HEK293 (cell line): ENCODE results near the gene FGD1.
A peak's percentile ranks its signal among the peaks of the same experiment; 100 is the strongest.

Experiments
- CTCF ChIA-PET: fragments of 350-600 bp; formaldehyde crosslinking; extraction: SDS; loops from one replicate; lab custom pipeline; 2021; ENCODE audit warnings: antibody characterized with exemption; lab: Yijun Ruan, JAX
- POLR2A ChIA-PET: fragments of 300-600 bp; formaldehyde crosslinking; extraction: SDS; loops from one replicate; lab custom pipeline; 2020; ENCODE audit warnings: antibody characterized with exemption, inconsistent platforms; lab: Yijun Ruan, JAX
- H3K27ac ChIP-seq: fragments of 200-500 bp; sonication (Bioruptor generic); 2 replicates; pipeline ENCODE4 v1.5.1; 2014; ENCODE audit warnings: low read depth, low read length, control low read depth, inconsistent platforms; ENCODE audit errors: extremely low read depth
- H3K36me3 ChIP-seq, 2 experiments: fragments of 200-500 bp in 1 of 2; sonication (Bioruptor generic) in 1 of 2; 1 replicate in 1 of 2; 2 replicates in 1 of 2; pipeline ENCODE4 v1.5.1; 2014 to 2017; ENCODE audit warnings: inconsistent platforms in 2 of 2, low read length in 2 of 2; ENCODE audit not compliant: control insufficient read depth in 2 of 2, insufficient read depth in 1 of 2
- H3K4me1 ChIP-seq: fragments of 200-500 bp; sonication (Bioruptor generic); 2 replicates; pipeline ENCODE4 v1.5.1; 2014; ENCODE audit warnings: mild to moderate bottlenecking, low read length, inconsistent platforms; ENCODE audit not compliant: control insufficient read depth, insufficient read depth
- H3K4me3 ChIP-seq: 2 replicates; pipeline ENCODE4 v1.5.1; 2011; ENCODE audit warnings: low read depth, mild to moderate bottlenecking, control low read depth, low read length, moderate library complexity
- H3K9me3 ChIP-seq: fragments of 200-500 bp; sonication (Bioruptor generic); 2 replicates; pipeline ENCODE4 v1.5.1; 2014; ENCODE audit warnings: low read depth, low read length, inconsistent platforms; ENCODE audit not compliant: control insufficient read depth, insufficient read depth
- KLF9 ChIP-seq: fragments of 450-650 bp; formaldehyde crosslinking; IDR thresholded peaks from 2 replicates; pipeline ENCODE4 v1.5.1; 2016; ENCODE audit warnings: missing biosample characterization, missing genetic modification characterization, low read depth
- PRDM1 ChIP-seq: fragments of 450-650 bp; formaldehyde crosslinking; IDR thresholded peaks from 2 replicates; pipeline ENCODE4; 2016; ENCODE audit warnings: missing biosample characterization, missing genetic modification characterization
- SP2 ChIP-seq: fragments of 450-650 bp; formaldehyde crosslinking; IDR thresholded peaks from 2 replicates; pipeline ENCODE4 v1.5.1; 2016; ENCODE audit warnings: missing biosample characterization, missing genetic modification characterization
- SP3 ChIP-seq: fragments of 450-650 bp; formaldehyde crosslinking; IDR thresholded peaks from 2 replicates; pipeline ENCODE4 v1.5.1; 2016; ENCODE audit warnings: missing biosample characterization, missing genetic modification characterization
- TRIM28 ChIP-seq: IDR thresholded peaks from 2 replicates; pipeline ENCODE4 v1.6.1; 2011; ENCODE audit warnings: low read length, control low read depth, borderline replicate concordance
- ZBTB20 ChIP-seq: fragments of 450-650 bp; formaldehyde crosslinking; IDR thresholded peaks from 2 replicates; pipeline ENCODE4 v1.5.1; 2016; ENCODE audit warnings: missing biosample characterization, missing genetic modification characterization
- ZFHX2 ChIP-seq: fragments of 450-650 bp; formaldehyde crosslinking; conservative IDR thresholded peaks from 2 replicates; pipeline ENCODE4 v1.5.1; 2016; ENCODE audit warnings: missing biosample characterization, missing genetic modification characterization
- ZNF16 ChIP-seq: fragments of 450-650 bp; formaldehyde crosslinking; IDR thresholded peaks from 2 replicates; pipeline ENCODE4 v1.5.1; 2016; ENCODE audit warnings: low read depth, missing biosample characterization, missing genetic modification characterization
- ZNF211 ChIP-seq: fragments of 450-650 bp; formaldehyde crosslinking; IDR thresholded peaks from 2 replicates; pipeline ENCODE4 v1.5.1; 2016; ENCODE audit warnings: low read depth, missing biosample characterization, missing genetic modification characterization
- ZNF341 ChIP-seq: fragments of 450-650 bp; formaldehyde crosslinking; IDR thresholded peaks from 2 replicates; pipeline ENCODE4; 2016; ENCODE audit warnings: low read depth, missing biosample characterization, missing genetic modification characterization
- ZNF600 ChIP-seq: fragments of 450-650 bp; formaldehyde crosslinking; IDR thresholded peaks from 2 replicates; pipeline ENCODE4 v1.5.1; 2016; ENCODE audit warnings: missing biosample characterization, missing genetic modification characterization
- ZNF664 ChIP-seq: fragments of 450-650 bp; formaldehyde crosslinking; IDR thresholded peaks from 2 replicates; pipeline ENCODE4 v1.5.1; 2016; ENCODE audit warnings: missing biosample characterization, missing genetic modification characterization
- ZNF701 ChIP-seq: fragments of 450-650 bp; formaldehyde crosslinking; IDR thresholded peaks from 2 replicates; pipeline ENCODE4 v1.5.1; 2016; ENCODE audit warnings: missing biosample characterization, missing genetic modification characterization
- ZNF76 ChIP-seq: fragments of 450-650 bp; formaldehyde crosslinking; IDR thresholded peaks from 2 replicates; pipeline ENCODE4; 2016; ENCODE audit warnings: low read depth, missing biosample characterization, missing genetic modification characterization, borderline replicate concordance
- ZSCAN30 ChIP-seq: fragments of 450-650 bp; IDR thresholded peaks from 2 replicates; pipeline ENCODE4 v1.5.1; 2018; ENCODE audit warnings: missing biosample characterization, mild to moderate bottlenecking, missing genetic modification characterization, moderate library complexity
- ZXDB ChIP-seq: fragments of 450-650 bp; formaldehyde crosslinking; IDR thresholded peaks from 2 replicates; pipeline ENCODE4 v1.5.1; 2016; ENCODE audit warnings: missing biosample characterization, missing genetic modification characterization
- TF ChIP-seq, protein P1 (sequence below): fragments of 450-650 bp; formaldehyde crosslinking; IDR thresholded peaks from 2 replicates; pipeline ENCODE4 v1.5.1; 2016; ENCODE audit warnings: missing biosample characterization, missing genetic modification characterization
- TF ChIP-seq, protein P2 (sequence below): fragments of 450-650 bp; formaldehyde crosslinking; optimal IDR thresholded peaks from 2 replicates; pipeline ENCODE3; 2016; ENCODE audit warnings: missing biosample characterization, mild to moderate bottlenecking, missing genetic modification characterization
- TF ChIP-seq, protein P3 (sequence below): fragments of 450-650 bp; formaldehyde crosslinking; IDR thresholded peaks from 2 replicates; pipeline ENCODE4 v1.5.1; 2017; ENCODE audit warnings: missing biosample characterization, missing genetic modification characterization
- TF ChIP-seq, protein P4 (sequence below): fragments of 450-650 bp; formaldehyde crosslinking; IDR thresholded peaks from 2 replicates; pipeline ENCODE4 v1.5.1; 2016; ENCODE audit warnings: missing biosample characterization, missing genetic modification characterization
- TF ChIP-seq, protein P5 (sequence below): fragments of 450-650 bp; formaldehyde crosslinking; IDR thresholded peaks from 2 replicates; pipeline ENCODE4 v1.5.1; 2017; ENCODE audit warnings: missing biosample characterization, missing genetic modification characterization
- TF ChIP-seq, protein P6 (sequence below): fragments of 450-650 bp; formaldehyde crosslinking; IDR thresholded peaks from 2 replicates; pipeline ENCODE4 v1.5.1; 2016; ENCODE audit warnings: missing biosample characterization, missing genetic modification characterization
- TF ChIP-seq, protein P7 (sequence below): fragments of 450-650 bp; formaldehyde crosslinking; IDR thresholded peaks from 2 replicates; pipeline ENCODE4 v1.5.1; 2017; ENCODE audit warnings: missing biosample characterization, missing genetic modification characterization

FGD1 gene

DNA sequence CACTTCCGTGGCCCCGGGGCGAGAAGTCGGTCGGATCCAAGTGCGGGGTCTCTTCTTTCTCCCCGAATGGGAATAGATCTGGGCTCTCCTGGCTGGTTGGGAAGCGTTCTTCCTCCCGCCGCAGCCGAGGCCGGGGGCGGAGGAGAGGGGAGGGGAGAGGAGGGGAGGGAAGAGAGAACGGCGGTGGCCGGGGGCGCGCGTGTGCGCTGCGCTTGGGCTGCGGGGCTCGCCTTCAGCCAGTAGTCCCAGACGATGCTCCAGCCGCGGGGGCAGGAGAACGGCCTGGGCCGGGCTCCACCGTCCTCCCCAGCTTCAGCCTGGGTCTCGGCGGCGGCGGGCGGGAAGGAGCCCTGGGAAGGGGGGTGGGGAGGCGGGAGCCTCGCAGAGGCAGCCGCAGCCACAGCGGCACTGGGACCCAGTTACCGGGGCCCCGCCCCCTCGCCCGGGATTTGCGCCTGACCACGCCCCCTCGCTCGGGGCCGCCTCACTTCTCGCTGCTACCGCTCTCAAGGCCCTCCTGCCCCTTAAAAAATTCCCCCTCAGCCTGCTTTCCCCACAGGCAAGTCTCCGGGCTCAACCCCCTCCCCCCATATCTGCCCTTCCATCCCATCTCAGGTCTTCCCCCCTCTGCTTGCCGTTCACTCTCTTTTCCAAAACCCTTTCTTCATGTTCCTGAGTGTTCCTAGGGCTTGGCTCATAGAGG is at the start of gene FGD1:
FGD1 (minus strand) TSS at position 421 of the 703 bp plus-strand sequence. CDS start 802 bp downstream, outside the sequence.
- Histone ChIP-seq H3K4me1 (peaks cover 5% of the 10 kb centered on the region), H3K4me3 (peak within 1 kb of the TSS; percentile 63), H3K27ac (peak within 1 kb of the TSS; percentile 62; the same call in 1 of the 2 replicates), H3K9me3 (no peaks in the 10 kb centered on the region), H3K36me3 (peaks cover 0 to 6% of the 10 kb centered on the region in 2 experiments; a peak in 2 of 3 replicates)
- POLR2A ChIA-PET: no interaction called here
- CTCF ChIA-PET: no interaction called here
- TF ChIP-seq, protein P1, sequence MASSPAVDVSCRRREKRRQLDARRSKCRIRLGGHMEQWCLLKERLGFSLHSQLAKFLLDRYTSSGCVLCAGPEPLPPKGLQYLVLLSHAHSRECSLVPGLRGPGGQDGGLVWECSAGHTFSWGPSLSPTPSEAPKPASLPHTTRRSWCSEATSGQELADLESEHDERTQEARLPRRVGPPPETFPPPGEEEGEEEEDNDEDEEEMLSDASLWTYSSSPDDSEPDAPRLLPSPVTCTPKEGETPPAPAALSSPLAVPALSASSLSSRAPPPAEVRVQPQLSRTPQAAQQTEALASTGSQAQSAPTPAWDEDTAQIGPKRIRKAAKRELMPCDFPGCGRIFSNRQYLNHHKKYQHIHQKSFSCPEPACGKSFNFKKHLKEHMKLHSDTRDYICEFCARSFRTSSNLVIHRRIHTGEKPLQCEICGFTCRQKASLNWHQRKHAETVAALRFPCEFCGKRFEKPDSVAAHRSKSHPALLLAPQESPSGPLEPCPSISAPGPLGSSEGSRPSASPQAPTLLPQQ: 0 out of 2 replicates have a peak, but pooled peaks have one; percentile 14
- peak; percentile 54 for TF ChIP-seq ZFHX2 (tag by site-specific recombination)
- peak; percentile 20; the same call in 1 of the 2 replicates for TF ChIP-seq ZXDB (tag by site-specific recombination)
- no peak for TF ChIP-seq ZNF664
- no peak for TF ChIP-seq TRIM28
- TF ChIP-seq SP2 (tag by site-specific recombination): peak; percentile 65
- TF ChIP-seq ZNF76 (tag by site-specific recombination): peak; percentile 48; the same call in 1 of the 2 replicates
- TF ChIP-seq, protein P2, sequence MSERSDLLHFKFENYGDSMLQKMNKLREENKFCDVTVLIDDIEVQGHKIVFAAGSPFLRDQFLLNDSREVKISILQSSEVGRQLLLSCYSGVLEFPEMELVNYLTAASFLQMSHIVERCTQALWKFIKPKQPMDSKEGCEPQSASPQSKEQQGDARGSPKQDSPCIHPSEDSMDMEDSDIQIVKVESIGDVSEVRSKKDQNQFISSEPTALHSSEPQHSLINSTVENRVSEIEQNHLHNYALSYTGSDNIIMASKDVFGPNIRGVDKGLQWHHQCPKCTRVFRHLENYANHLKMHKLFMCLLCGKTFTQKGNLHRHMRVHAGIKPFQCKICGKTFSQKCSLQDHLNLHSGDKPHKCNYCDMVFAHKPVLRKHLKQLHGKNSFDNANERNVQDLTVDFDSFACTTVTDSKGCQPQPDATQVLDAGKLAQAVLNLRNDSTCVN (tag by site-specific recombination): peak; percentile 70
- TF ChIP-seq, protein P3, sequence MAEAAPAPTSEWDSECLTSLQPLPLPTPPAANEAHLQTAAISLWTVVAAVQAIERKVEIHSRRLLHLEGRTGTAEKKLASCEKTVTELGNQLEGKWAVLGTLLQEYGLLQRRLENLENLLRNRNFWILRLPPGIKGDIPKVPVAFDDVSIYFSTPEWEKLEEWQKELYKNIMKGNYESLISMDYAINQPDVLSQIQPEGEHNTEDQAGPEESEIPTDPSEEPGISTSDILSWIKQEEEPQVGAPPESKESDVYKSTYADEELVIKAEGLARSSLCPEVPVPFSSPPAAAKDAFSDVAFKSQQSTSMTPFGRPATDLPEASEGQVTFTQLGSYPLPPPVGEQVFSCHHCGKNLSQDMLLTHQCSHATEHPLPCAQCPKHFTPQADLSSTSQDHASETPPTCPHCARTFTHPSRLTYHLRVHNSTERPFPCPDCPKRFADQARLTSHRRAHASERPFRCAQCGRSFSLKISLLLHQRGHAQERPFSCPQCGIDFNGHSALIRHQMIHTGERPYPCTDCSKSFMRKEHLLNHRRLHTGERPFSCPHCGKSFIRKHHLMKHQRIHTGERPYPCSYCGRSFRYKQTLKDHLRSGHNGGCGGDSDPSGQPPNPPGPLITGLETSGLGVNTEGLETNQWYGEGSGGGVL (tag by site-specific recombination): peak; percentile 87
- peak; percentile 94 for TF ChIP-seq KLF9 (tag by site-specific recombination)
- TF ChIP-seq PRDM1 (tag by site-specific recombination): 0 out of 2 replicates have a peak, but pooled peaks have one; percentile 8
- TF ChIP-seq, protein P4, sequence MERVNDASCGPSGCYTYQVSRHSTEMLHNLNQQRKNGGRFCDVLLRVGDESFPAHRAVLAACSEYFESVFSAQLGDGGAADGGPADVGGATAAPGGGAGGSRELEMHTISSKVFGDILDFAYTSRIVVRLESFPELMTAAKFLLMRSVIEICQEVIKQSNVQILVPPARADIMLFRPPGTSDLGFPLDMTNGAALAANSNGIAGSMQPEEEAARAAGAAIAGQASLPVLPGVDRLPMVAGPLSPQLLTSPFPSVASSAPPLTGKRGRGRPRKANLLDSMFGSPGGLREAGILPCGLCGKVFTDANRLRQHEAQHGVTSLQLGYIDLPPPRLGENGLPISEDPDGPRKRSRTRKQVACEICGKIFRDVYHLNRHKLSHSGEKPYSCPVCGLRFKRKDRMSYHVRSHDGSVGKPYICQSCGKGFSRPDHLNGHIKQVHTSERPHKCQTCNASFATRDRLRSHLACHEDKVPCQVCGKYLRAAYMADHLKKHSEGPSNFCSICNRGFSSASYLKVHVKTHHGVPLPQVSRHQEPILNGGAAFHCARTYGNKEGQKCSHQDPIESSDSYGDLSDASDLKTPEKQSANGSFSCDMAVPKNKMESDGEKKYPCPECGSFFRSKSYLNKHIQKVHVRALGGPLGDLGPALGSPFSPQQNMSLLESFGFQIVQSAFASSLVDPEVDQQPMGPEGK: peak; percentile 63
- no peak for TF ChIP-seq ZNF701
- TF ChIP-seq ZBTB20 (tag by site-specific recombination): peak; percentile 74
- TF ChIP-seq, protein P5, sequence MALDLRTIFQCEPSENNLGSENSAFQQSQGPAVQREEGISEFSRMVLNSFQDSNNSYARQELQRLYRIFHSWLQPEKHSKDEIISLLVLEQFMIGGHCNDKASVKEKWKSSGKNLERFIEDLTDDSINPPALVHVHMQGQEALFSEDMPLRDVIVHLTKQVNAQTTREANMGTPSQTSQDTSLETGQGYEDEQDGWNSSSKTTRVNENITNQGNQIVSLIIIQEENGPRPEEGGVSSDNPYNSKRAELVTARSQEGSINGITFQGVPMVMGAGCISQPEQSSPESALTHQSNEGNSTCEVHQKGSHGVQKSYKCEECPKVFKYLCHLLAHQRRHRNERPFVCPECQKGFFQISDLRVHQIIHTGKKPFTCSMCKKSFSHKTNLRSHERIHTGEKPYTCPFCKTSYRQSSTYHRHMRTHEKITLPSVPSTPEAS (tag by site-specific recombination): no peak
- no peak for TF ChIP-seq ZNF16 (tag by site-specific recombination)
- 0 out of 2 replicates have a peak, but pooled peaks have one; percentile 15 for TF ChIP-seq ZNF600 (tag by site-specific recombination)
- peak; percentile 59 for TF ChIP-seq SP3 (tag by site-specific recombination)
- TF ChIP-seq ZSCAN30 (tag by site-specific recombination): no peak
- TF ChIP-seq ZNF341 (tag by site-specific recombination): peak; percentile 98
- no peak for TF ChIP-seq ZNF211 (tag by site-specific recombination)
- TF ChIP-seq, protein P6, sequence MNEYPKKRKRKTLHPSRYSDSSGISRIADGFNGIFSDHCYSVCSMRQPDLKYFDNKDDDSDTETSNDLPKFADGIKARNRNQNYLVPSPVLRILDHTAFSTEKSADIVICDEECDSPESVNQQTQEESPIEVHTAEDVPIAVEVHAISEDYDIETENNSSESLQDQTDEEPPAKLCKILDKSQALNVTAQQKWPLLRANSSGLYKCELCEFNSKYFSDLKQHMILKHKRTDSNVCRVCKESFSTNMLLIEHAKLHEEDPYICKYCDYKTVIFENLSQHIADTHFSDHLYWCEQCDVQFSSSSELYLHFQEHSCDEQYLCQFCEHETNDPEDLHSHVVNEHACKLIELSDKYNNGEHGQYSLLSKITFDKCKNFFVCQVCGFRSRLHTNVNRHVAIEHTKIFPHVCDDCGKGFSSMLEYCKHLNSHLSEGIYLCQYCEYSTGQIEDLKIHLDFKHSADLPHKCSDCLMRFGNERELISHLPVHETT (tag by site-specific recombination): no peak
- TF ChIP-seq, protein P7, sequence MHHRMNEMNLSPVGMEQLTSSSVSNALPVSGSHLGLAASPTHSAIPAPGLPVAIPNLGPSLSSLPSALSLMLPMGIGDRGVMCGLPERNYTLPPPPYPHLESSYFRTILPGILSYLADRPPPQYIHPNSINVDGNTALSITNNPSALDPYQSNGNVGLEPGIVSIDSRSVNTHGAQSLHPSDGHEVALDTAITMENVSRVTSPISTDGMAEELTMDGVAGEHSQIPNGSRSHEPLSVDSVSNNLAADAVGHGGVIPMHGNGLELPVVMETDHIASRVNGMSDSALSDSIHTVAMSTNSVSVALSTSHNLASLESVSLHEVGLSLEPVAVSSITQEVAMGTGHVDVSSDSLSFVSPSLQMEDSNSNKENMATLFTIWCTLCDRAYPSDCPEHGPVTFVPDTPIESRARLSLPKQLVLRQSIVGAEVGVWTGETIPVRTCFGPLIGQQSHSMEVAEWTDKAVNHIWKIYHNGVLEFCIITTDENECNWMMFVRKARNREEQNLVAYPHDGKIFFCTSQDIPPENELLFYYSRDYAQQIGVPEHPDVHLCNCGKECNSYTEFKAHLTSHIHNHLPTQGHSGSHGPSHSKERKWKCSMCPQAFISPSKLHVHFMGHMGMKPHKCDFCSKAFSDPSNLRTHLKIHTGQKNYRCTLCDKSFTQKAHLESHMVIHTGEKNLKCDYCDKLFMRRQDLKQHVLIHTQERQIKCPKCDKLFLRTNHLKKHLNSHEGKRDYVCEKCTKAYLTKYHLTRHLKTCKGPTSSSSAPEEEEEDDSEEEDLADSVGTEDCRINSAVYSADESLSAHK (tag by site-specific recombination): peak; percentile 21; the same call in 1 of the 2 replicates
